Retinal pigment epithelial cell (primary cell): Measurements from ENCODE around the gene MAP4.

Experiments used
- DNase-seq: peaks from one replicate; pipeline ENCODE4 v3.0.0-alpha.2; 2010; ENCODE audit warnings: low read depth
- H3K4me3 ChIP-seq: 2 replicates; pipeline ENCODE4 v1.5.1; 2011; ENCODE audit warnings: mild to moderate bottlenecking, low read length, control low read depth, moderate library complexity
- CTCF ChIP-seq: conservative IDR thresholded peaks from 2 replicates; pipeline ENCODE4 v1.5.1; 2011; ENCODE audit warnings: low read depth, low read length, control low read depth, inconsistent platforms

MAP4 gene

GRCh38 chr3:47872916-47873315, 143.3 kb downstream of the MAP4 start:
- H3K4me3 ChIP-seq: no peak overlapping the region
- no peak for TF ChIP-seq CTCF
- DNase-seq: no peak

DNA sequence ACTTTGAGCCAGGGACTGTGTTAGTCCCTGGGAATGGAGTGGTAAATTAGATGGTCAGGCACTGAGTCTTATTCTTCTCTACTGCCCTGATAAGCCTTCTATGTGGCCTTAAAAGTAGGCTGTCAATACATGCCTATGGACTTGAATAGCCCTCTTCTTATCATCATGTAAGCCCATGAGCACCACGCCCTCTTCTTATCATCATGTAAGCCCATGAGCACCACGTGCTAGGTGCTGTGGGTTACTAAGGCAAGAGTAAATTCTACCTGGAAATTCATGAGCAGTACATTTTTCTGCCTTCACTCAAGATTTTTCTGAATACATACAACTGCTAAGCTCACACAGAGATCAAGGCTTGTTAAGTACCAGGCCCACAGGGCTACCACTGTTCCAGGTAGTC, 144.8 kb downstream of the MAP4 start:
- TF ChIP-seq CTCF: no peak
- no peak overlapping the region for H3K4me3 ChIP-seq
- no peak for DNase-seq

DNA sequence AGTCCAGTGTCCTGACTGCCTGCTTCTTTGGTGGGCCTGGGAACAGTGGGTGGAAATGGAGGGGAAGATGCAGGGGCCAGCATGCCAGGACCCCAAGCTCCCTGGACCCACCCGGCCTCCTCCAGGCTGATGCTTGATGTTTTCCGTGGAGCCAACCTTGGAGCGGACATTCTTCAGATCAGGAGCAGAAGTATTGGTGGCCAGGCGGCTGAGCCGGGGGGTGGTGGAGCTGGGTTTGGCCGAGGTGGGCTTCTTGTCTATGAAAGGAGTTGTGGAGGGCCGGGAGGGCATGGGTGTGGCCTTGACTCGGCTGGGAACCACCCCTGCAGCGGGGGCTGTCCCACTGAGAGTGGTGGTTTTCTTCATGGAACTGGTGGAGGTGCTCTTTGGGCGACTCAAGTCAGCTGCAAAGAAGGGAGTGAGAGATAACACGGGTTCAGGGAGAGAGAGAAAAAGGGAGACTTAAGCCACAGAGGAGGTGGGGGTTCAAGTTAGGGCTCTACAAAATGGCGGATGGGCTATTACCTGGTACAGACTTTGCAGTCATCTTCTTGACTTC, 145.4 kb downstream of the MAP4 start:
- no peak overlapping the region for H3K4me3 ChIP-seq
- no peak for DNase-seq
- TF ChIP-seq CTCF: no peak

GRCh38 chr3:47870156-47870555, 146.1 kb downstream of the MAP4 start:
- no peak for TF ChIP-seq CTCF
- H3K4me3 ChIP-seq: no peak overlapping the region
- DNase-seq: no peak

GRCh38 chr3:47868306-47868705, 147.9 kb downstream of the MAP4 start:
- no peak for DNase-seq
- no peak overlapping the region for H3K4me3 ChIP-seq
- no peak for TF ChIP-seq CTCF

GRCh38 chr3:47867451-47868044, 148.7 kb downstream of the MAP4 start:
- H3K4me3 ChIP-seq: no peak overlapping the region
- no peak for TF ChIP-seq CTCF
- no peak for DNase-seq

DNA sequence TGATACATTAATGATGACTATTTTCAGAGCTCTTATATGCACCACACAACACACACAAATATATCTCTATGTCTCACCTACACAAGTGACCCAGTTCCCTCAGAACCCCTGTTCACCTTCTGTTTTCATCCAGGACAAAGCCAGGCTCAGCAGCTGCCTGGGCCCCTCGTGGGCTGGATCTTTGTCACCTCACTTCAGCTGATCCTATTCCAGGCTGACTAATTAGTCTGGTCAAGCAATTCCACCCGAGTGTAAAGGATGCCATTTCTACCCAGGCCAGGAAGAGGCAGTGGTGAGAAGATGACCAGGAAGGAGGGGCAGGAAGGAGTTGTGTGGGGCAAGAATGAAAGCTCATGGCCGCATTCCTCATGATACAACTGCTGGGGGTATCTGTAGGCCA, 151.0 kb downstream of the MAP4 start:
- TF ChIP-seq CTCF: peak; percentile 24
- no peak overlapping the region for H3K4me3 ChIP-seq
- no peak for DNase-seq
